DND-41 (cell line): ENCODE results near the gene CREB3L2.

ENCODE experiments used
- EZH2 ChIP-seq: IDR thresholded peaks from 3 replicates; pipeline ENCODE4 v1.6.1; 2012; ENCODE audit warnings: borderline replicate concordance, low read depth, mild to moderate bottlenecking, moderate library complexity, low read length, inconsistent platforms; ENCODE audit not compliant: severe bottlenecking
- TF ChIP-seq, protein P1 (sequence below): IDR thresholded peaks from 2 replicates; pipeline ENCODE4 v1.5.1; 2012; ENCODE audit warnings: borderline replicate concordance, low read length, moderate library complexity, mild to moderate bottlenecking; ENCODE audit not compliant: poor library complexity, severe bottlenecking; ENCODE audit errors: extremely low read depth

DNA sequence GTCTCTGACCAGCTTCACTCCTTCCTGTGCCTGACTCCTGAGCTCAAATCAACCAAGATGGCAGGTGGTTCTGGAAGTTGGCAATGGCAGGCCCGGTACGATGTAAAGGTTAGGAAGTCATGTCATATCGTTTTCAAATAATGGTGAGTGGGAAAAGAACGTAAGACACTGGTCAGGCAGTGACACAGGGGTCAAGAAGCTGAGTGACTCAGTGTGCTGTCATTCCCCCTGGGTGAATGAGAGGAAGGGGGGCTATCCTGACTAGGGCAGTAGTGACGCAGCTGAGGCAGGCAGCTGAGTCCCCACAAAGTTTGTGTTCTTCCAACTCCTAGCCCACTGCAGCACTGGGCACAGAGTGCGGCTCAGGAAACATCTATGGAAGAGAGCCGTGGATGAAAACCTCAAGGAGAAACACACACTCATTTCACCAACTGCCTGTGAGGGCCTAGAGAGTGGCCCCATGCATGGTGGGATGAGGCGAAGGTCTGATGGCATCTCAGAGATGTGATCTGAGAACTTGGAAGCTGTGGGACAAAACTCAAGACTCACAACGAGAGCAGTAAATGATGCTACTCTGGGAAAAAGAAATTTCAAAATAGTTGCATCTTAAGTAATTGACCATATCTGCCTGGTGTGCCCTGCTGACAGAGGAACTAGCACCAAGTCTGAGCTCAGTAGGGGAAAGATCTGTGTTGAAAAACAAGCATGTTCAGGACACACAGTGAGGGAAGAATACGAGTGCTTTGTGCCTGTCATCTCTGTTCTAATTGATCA lies 23.2 kb downstream of the CREB3L2 start:
- TF ChIP-seq, protein P1, sequence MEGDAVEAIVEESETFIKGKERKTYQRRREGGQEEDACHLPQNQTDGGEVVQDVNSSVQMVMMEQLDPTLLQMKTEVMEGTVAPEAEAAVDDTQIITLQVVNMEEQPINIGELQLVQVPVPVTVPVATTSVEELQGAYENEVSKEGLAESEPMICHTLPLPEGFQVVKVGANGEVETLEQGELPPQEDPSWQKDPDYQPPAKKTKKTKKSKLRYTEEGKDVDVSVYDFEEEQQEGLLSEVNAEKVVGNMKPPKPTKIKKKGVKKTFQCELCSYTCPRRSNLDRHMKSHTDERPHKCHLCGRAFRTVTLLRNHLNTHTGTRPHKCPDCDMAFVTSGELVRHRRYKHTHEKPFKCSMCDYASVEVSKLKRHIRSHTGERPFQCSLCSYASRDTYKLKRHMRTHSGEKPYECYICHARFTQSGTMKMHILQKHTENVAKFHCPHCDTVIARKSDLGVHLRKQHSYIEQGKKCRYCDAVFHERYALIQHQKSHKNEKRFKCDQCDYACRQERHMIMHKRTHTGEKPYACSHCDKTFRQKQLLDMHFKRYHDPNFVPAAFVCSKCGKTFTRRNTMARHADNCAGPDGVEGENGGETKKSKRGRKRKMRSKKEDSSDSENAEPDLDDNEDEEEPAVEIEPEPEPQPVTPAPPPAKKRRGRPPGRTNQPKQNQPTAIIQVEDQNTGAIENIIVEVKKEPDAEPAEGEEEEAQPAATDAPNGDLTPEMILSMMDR, result no peak
- no peak for TF ChIP-seq EZH2
